Testis (tissue), 3 donors: ENCODE measurements around the gene PIK3R2. TPM values are rescaled to one million over a fixed set of nuclear protein-coding genes. Genes with fewer than 3 reads are reported as not detected.

Source experiments
- DNase-seq: peaks from one replicate; pipeline ENCODE4 v3.0.0-alpha.2; 2019
- H3K27ac ChIP-seq, 2 donors: fragments of 200-600 bp; sonication (generic); one replicate each; pipeline ENCODE4 v1.5.1; 2019
- H3K27me3 ChIP-seq: fragments of 200-600 bp; sonication (generic); one replicate; pipeline ENCODE4 v1.5.1; 2019
- H3K36me3 ChIP-seq: fragments of 200-600 bp; sonication (generic); one replicate; pipeline ENCODE4 v1.5.1; 2017; ENCODE audit warnings: low read depth; ENCODE audit errors: missing control alignments
- H3K4me1 ChIP-seq: fragments of 200-600 bp; sonication (generic); one replicate; pipeline ENCODE4 v1.5.1; 2019
- H3K4me3 ChIP-seq, 2 donors: fragments of 200-600 bp; sonication (generic); one replicate each; pipeline ENCODE4 v1.5.1; 2017 to 2019
- H3K9me3 ChIP-seq: fragments of 200-600 bp; sonication (generic); one replicate; pipeline ENCODE4 v1.5.1; 2017
- POLR2A ChIP-seq: fragments of 450-650 bp; IDR thresholded peaks from one replicate; pipeline ENCODE4 v1.6.1; 2017; ENCODE audit warnings: antibody characterized with exemption, mild to moderate bottlenecking, moderate library complexity
- WGBS, 2 donors: methylation state at CpG; one replicate each; pipeline ENCODE4 v1.1.5; 2018; 5-methylcytosine and 5-hydroxymethylcytosine counted together
- intact Hi-C: fragments of 100-400 bp; cut with DNase I; formaldehyde crosslinking; loops from one replicate; pipeline ENCODE4 v1.15.1; 2023; ENCODE audit warnings: low total_unique reads
- polyA plus RNA-seq: library from polyadenylated mRNA; stranded (reverse); fragments of 350-450 nt; fragmentation: Illumina TruSeq; extraction: RNeasy Lipid Tissue Mini Kit (QIAGEN cat#74804); gene quantifications from one replicate; pipeline ENCODE4 v1.2.3, GENCODE V29; 2014; ENCODE audit warnings: low read depth, low replicate concordance; ENCODE audit not compliant: insufficient read depth
- total RNA-seq, 2 donors: library from RNA; depleted of rRNA; stranded (reverse); fragments of >200 nt; gene quantifications; one replicate each; pipeline ENCODE4 v1.2.3, GENCODE V29; 2016
- TF ChIP-seq, protein P1 (sequence below), 3 experiments: fragments of 450-650 bp in 2 of 3; fragments of 200-600 bp in 1 of 3; sonication (generic) in 1 of 3; IDR thresholded peaks; one replicate each; pipeline ENCODE4 v1.5.1; 2016 to 2019; ENCODE audit warnings: antibody characterized with exemption in 3 of 3, mild to moderate bottlenecking in 2 of 3, moderate library complexity in 1 of 3

Gene PIK3R2
- total and polyA plus RNA-seq, 3 donors from 2014 or later, result 21.0 to 94.3 (median 87.6) TPM

GRCh38 chr19:18152442-18152816 lies 534 bp upstream of the PIK3R2 start:
- WGBS, 2 donors, result 0 to 1% methylated on average over 22 of the region's 22 CpGs
- peaks cover 29% of the 10 kb centered on the region for H3K4me1 ChIP-seq
- no peaks in the 10 kb centered on the region for H3K27me3 ChIP-seq
- H3K4me3 ChIP-seq, result peak overlapping the region; percentile 70 to 94
- intact Hi-C loops, result no loop called here
- H3K27ac ChIP-seq, result peak overlapping the region; percentile 95 to 96
- TF ChIP-seq POLR2A, result no peak
- TF ChIP-seq, protein P1, sequence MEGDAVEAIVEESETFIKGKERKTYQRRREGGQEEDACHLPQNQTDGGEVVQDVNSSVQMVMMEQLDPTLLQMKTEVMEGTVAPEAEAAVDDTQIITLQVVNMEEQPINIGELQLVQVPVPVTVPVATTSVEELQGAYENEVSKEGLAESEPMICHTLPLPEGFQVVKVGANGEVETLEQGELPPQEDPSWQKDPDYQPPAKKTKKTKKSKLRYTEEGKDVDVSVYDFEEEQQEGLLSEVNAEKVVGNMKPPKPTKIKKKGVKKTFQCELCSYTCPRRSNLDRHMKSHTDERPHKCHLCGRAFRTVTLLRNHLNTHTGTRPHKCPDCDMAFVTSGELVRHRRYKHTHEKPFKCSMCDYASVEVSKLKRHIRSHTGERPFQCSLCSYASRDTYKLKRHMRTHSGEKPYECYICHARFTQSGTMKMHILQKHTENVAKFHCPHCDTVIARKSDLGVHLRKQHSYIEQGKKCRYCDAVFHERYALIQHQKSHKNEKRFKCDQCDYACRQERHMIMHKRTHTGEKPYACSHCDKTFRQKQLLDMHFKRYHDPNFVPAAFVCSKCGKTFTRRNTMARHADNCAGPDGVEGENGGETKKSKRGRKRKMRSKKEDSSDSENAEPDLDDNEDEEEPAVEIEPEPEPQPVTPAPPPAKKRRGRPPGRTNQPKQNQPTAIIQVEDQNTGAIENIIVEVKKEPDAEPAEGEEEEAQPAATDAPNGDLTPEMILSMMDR (IDR thresholded peaks at IDR 0.05), result peak; percentile 32 to 71 (median 61)
- no peaks in the 10 kb centered on the region for H3K9me3 ChIP-seq
- H3K36me3 ChIP-seq, result no peaks in the 10 kb centered on the region
- DNase-seq, result peak; percentile 99

DNA sequence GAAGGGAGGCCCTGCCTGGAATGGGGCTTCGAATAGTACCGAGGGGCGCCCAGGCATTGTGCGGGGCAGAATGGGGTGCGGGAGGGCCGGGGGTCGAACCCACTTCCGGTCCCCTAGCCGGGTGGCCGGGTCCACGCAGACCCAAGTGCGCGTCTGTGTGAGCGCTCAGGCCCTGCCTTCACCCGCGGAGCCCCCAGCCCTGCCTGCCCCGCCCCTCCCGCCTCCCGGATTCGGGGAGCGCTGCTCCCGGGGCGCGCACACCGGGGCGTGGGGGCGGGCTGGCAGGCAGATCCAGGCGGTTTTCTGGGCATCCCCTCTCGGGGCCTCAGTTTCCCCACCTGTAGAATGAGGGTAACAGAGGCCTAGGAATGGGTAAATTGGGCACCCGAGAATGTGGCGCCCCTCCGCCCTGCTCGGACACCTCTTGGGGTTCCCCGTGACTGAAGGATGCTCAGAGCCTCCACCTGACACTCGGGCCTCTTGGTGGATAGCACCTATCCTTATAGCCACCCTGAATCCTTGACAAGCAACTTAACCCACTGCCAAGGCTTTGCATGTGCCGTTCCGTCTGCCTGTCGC lies 682 bp downstream of the PIK3R2 start:
- no peak for DNase-seq
- Histone ChIP-seq H3K27me3 (no peaks in the 10 kb centered on the region), H3K9me3 (no peaks in the 10 kb centered on the region), H3K4me1 (peaks cover 33% of the 10 kb centered on the region), H3K36me3 (no peaks in the 10 kb centered on the region), H3K4me3 (peak overlapping the region; percentile 70 to 94), H3K27ac (peak overlapping the region; percentile 95 to 96)
- TF ChIP-seq POLR2A, result no peak
- TF ChIP-seq, protein P1 (IDR thresholded peaks at IDR 0.05), result no peak
- WGBS, 2 donors, result 2 to 5% methylated on average over 9 to 30 of the region's 38 CpGs
- intact Hi-C loops, result no loop called here

GRCh38 chr19:18155095-18156087 lies 2.4 kb downstream of the PIK3R2 start:
- no peak for DNase-seq

DNA sequence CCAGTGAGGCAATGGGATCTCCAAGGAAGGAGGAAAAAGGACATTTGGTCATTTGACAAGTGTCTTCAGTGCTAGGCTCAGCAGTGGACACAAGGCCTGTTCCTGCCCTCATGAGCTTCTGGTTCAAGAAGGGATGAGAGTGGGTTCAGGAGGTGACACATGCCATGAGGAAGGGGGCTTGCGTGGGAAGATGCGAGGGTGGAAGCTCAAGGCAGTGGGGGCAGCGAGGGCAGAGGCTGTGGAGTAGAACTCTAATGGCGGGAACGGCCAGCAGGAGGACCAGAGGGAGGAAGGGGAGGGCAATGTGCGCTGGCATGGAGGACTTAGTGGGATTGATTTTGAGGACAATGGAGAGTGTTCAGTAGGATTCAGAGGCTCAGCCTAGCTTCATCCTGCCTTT lies 3.3 kb downstream of the PIK3R2 start:
- Histone ChIP-seq H3K36me3 (no peaks in the 10 kb centered on the region), H3K4me3 (no peak overlapping the region), H3K9me3 (no peaks in the 10 kb centered on the region), H3K4me1 (peaks cover 40% of the 10 kb centered on the region), H3K27me3 (no peaks in the 10 kb centered on the region), H3K27ac (peak overlapping the region; percentile 42 to 76)
- TF ChIP-seq POLR2A, result no peak
- TF ChIP-seq, protein P1 (IDR thresholded peaks at IDR 0.05), result no peak
- WGBS, 2 donors, result 72 to 93% methylated on average over 6 of the region's 6 CpGs
- DNase-seq, result no peak
- intact Hi-C loops, result no loop called here

More at GRCh38 chr19:18155095-18156087, 2.4 kb downstream of the PIK3R2 start:
- H3K9me3 ChIP-seq, result no peaks in the 10 kb centered on the region
- no peaks in the 10 kb centered on the region for H3K36me3 ChIP-seq
- WGBS, 2 donors, result 80 to 93% methylated on average over 3 to 37 of the region's 43 CpGs
- H3K4me1 ChIP-seq, result peaks cover 34% of the 10 kb centered on the region
- H3K4me3 ChIP-seq, result no peak overlapping the region
- TF ChIP-seq, protein P1 (IDR thresholded peaks at IDR 0.05), result no peak
- no peak for TF ChIP-seq POLR2A
- intact Hi-C loops, result no loop called here
- no peaks in the 10 kb centered on the region for H3K27me3 ChIP-seq
- H3K27ac ChIP-seq, result peak overlapping the region; percentile 42 to 76
